Neutrophil (primary cell): ENCODE data around the gene DOCK3.

ENCODE experiments used
- H3K27ac ChIP-seq: fragments of 200-600 bp; sonication (generic); 2 replicates; pipeline ENCODE4 v1.5.1; 2016; ENCODE audit warnings: mild to moderate bottlenecking, moderate library complexity
- H3K27me3 ChIP-seq: fragments of 200-600 bp; sonication (generic); 2 replicates; pipeline ENCODE4 v1.6.0; 2016; ENCODE audit warnings: mild to moderate bottlenecking
- H3K36me3 ChIP-seq: fragments of 200-600 bp; sonication (generic); 2 replicates; pipeline ENCODE4 v1.5.1; 2017
- H3K4me1 ChIP-seq, 2 experiments: fragments of 200-600 bp in 1 of 2; sonication (generic) in 1 of 2; 1 replicate in 1 of 2; 2 replicates in 1 of 2; pipeline versions ENCODE4 v1.5.1 to v1.6.1; 2013 to 2016; ENCODE audit warnings: low read depth in 1 of 2, low read length in 1 of 2, mild to moderate bottlenecking in 1 of 2, moderate library complexity in 1 of 2; ENCODE audit not compliant: control insufficient read depth in 1 of 2, insufficient read depth in 1 of 2
- H3K4me3 ChIP-seq, 2 experiments: fragments of 200-600 bp in 1 of 2; sonication (generic) in 1 of 2; 1 replicate in 1 of 2; 2 replicates in 1 of 2; pipeline ENCODE4 v1.5.1; 2013 to 2016; ENCODE audit warnings: low read depth in 1 of 2, low read length in 1 of 2, mild to moderate bottlenecking in 1 of 2, moderate library complexity in 1 of 2
- H3K9me3 ChIP-seq: fragments of 200-600 bp; sonication (generic); 2 replicates; pipeline ENCODE4 v1.5.1; 2016
- TF ChIP-seq, protein P1 (sequence below): fragments of 200-600 bp; sonication (generic); IDR thresholded peaks from 2 replicates; pipeline ENCODE4 v1.5.1; 2016; ENCODE audit warnings: antibody characterized with exemption

Gene DOCK3

GRCh38 chr3:51024765-51025632 is 350.3 kb downstream of the DOCK3 start:
- H3K9me3 ChIP-seq, result no peaks in the 10 kb centered on the region
- TF ChIP-seq, protein P1, sequence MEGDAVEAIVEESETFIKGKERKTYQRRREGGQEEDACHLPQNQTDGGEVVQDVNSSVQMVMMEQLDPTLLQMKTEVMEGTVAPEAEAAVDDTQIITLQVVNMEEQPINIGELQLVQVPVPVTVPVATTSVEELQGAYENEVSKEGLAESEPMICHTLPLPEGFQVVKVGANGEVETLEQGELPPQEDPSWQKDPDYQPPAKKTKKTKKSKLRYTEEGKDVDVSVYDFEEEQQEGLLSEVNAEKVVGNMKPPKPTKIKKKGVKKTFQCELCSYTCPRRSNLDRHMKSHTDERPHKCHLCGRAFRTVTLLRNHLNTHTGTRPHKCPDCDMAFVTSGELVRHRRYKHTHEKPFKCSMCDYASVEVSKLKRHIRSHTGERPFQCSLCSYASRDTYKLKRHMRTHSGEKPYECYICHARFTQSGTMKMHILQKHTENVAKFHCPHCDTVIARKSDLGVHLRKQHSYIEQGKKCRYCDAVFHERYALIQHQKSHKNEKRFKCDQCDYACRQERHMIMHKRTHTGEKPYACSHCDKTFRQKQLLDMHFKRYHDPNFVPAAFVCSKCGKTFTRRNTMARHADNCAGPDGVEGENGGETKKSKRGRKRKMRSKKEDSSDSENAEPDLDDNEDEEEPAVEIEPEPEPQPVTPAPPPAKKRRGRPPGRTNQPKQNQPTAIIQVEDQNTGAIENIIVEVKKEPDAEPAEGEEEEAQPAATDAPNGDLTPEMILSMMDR, result no peak
- H3K4me3 ChIP-seq, result no peak overlapping the region
- no peaks in the 10 kb centered on the region for H3K27me3 ChIP-seq
- H3K4me1 ChIP-seq, result no peaks in the 10 kb centered on the region
- H3K36me3 ChIP-seq, result no peaks in the 10 kb centered on the region
- H3K27ac ChIP-seq, result no peak overlapping the region

- Histone ChIP-seq H3K27me3 (no peaks in the 10 kb centered on the region), H3K27ac (no peak overlapping the region), H3K36me3 (no peaks in the 10 kb centered on the region), H3K4me3 (no peak overlapping the region), H3K4me1 (no peaks in the 10 kb centered on the region), H3K9me3 (no peaks in the 10 kb centered on the region)
- TF ChIP-seq, protein P1, result no peak
These were observed 356.9 kb downstream of the DOCK3 start for GRCh38 chr3:51031666-51032065.

DNA sequence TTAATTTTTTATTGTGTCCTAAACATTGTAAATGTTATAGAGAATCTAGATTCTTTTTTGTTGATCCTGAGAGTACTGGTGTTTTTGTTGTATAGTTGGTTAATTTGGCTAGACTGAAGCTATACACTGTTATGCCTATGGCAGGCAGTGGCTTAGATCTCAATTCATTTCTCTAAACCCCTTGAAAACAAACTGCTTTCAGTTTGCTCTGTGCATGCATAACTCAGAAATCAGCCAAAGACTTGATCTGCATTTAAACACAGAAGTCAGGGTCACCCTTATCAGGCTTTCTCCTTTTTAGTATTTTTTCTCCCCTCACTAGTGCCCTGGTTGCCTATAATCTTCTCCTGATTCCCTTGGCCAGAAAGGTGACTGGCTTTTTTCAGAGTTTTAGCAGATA is 360.9 kb downstream of the DOCK3 start:
- Histone ChIP-seq H3K4me3 (no peak overlapping the region), H3K36me3 (no peaks in the 10 kb centered on the region), H3K27me3 (no peaks in the 10 kb centered on the region), H3K27ac (no peak overlapping the region), H3K9me3 (no peaks in the 10 kb centered on the region), H3K4me1 (no peaks in the 10 kb centered on the region)
- TF ChIP-seq, protein P1, result no peak

- H3K27ac ChIP-seq, result no peak overlapping the region
- no peaks in the 10 kb centered on the region for H3K4me1 ChIP-seq
- no peak overlapping the region for H3K4me3 ChIP-seq
- H3K36me3 ChIP-seq, result no peaks in the 10 kb centered on the region
- H3K9me3 ChIP-seq, result no peaks in the 10 kb centered on the region
- TF ChIP-seq, protein P1, result no peak
- H3K27me3 ChIP-seq, result no peaks in the 10 kb centered on the region
These were observed 370.3 kb downstream of the DOCK3 start for GRCh38 chr3:51044982-51045381.

DNA sequence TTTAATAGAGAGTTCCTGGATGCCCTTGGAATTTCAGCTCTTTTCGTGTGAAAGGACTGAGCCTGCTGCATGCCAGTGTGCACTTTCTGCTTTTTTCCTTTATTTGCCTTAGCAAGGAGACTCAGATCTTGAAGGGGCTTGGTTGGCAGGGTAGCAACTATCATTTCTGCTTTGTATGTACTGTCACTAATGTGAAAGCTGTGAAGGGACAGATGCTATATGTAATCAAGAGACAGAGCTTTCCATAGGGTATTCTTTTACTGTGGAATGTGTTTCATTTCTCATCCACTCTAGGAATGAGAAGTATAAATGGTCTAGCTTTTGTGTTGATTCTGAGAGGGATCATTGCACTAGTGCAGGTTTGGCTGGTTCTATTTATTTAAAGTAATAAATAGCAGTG is 377.8 kb downstream of the DOCK3 start:
- Histone ChIP-seq H3K9me3 (no peaks in the 10 kb centered on the region), H3K4me3 (no peak overlapping the region), H3K27me3 (no peaks in the 10 kb centered on the region), H3K27ac (no peak overlapping the region), H3K36me3 (no peaks in the 10 kb centered on the region), H3K4me1 (no peaks in the 10 kb centered on the region)
- TF ChIP-seq, protein P1, result no peak
